ENCODE measurements around the gene DDX56. TPM values are rescaled to one million over a fixed set of nuclear protein-coding genes. Genes with fewer than 3 reads are reported as not detected.
"Not testable (repeated sequence)": the region's sequence is repeated elsewhere in the genome, so short reads cannot be mapped to it uniquely, and the experiment has no call there.

The DDX56 gene
- total RNA-seq, 4 donors from 2014 or later, result 43.0 to 104 (median 50.3) TPM

DNA sequence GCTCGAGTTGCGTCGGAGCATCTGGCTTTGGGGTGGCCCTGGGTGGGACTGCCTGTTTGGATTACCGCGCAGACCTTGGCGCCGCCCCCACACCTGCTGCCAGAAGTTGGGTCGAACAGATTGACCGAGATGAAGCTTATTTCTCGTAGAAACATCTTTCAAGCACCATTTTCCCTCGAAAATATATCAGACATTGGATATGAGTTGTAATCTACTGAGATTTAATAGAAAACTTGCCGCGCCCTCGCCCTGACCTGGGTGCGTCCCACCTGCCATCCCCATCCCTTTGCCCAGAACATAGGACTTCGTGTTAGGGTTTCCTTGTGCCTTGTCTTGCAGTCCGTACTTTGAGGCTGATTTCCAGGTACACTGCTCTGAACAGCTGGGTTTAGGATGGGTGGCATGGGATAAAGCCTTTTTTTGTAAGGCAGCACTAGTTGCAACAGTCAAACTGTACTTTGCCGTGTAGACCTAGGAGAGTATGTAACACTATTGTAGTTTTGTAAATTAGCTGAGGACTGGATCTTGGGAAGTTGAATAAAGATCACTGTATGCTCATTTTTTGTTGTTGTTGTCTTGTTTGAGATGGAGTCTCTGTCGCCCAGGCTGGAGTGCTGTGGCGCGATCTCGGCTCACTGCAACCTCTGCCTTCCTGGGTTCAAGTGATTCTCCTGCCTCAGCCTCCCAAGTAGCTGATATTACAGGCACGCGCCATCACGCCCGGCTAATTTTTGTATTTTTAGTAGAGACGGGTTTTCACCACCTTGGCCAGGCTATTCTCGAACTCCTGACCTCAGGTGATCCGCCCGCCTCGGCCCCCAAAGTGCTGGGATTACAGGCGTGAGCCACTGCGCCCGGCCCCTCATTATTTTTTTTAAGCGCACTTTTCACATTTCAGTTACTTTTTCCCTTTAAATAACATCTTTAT is 33.7 kb upstream of the DDX56 start:
- ATAC-seq (ENCODE audit: low FRiP score) (no peak), DNase-seq (ENCODE audit: low spot score) (no peak)
- TF ChIP-seq, protein P1, sequence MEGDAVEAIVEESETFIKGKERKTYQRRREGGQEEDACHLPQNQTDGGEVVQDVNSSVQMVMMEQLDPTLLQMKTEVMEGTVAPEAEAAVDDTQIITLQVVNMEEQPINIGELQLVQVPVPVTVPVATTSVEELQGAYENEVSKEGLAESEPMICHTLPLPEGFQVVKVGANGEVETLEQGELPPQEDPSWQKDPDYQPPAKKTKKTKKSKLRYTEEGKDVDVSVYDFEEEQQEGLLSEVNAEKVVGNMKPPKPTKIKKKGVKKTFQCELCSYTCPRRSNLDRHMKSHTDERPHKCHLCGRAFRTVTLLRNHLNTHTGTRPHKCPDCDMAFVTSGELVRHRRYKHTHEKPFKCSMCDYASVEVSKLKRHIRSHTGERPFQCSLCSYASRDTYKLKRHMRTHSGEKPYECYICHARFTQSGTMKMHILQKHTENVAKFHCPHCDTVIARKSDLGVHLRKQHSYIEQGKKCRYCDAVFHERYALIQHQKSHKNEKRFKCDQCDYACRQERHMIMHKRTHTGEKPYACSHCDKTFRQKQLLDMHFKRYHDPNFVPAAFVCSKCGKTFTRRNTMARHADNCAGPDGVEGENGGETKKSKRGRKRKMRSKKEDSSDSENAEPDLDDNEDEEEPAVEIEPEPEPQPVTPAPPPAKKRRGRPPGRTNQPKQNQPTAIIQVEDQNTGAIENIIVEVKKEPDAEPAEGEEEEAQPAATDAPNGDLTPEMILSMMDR (IDR thresholded peaks at IDR 0.05), result no peak

DNA sequence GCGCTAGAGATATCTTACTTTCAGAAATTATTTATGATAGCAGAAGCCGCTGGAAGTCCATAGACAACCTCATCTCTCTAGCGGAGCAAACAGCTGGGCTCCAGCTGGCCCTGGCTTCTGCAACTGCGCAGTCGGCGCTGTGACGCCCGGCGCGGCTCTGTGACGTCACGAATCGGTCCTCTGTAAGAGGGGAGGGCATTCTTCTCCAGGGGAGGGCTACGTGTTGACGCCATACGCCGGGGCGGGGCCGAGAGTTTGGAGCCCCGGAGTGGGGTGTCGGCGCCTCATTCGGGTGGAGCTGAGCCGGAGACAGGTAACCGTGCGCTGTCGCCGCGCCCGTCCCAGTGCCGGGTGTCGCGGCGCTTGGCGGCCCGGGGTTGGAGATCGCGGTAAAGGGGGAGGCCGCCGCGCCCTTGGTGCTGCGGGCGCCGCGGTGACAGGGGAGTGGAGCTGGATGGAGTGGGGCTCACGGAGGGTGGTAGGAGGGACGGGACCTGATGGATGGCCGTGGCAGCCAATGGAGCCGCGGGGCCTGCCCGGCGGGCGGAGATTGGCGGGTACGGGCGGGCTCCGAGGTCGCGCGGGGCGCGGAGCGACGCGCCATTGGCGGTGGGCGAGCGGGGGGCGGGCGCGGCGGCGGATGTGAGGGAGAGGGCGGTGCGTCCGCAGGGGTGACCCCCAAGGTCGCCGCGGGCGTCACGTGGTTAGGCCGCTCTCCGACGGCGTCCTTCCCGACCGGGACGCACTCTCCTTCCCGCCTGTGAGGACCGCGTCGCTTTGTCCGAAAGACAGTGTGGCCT is 32.8 kb upstream of the DDX56 start, which contains the start of gene OGDH:
Gene OGDH (plus strand): TSS at position 287 of the 800 bp plus-strand sequence. CDS start 17,717 bp downstream, outside the sequence.
- TF ChIP-seq, protein P1 (IDR thresholded peaks at IDR 0.05), result no peak
- peak; percentile 100 for ATAC-seq (ENCODE audit: low FRiP score)
- peak; percentile 97 for DNase-seq (ENCODE audit: low spot score)

DNA sequence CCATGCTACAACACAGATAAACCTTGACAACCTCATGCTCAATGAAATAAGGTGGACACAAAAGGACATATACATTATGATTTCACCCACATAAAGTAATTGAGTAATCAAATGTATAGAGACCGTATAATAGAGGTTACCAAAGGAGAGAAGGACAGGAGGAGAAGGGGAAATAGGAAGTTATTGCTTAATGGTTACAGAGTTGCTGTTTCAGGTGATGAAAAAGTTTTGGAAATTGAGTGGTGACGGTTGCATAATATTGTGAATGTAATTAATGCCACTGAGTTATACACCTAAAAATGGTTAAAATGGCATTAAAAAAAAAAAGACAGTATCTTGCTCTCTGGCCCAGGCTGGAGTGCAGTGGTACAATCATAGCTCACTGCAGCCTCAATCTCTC is 31.2 kb upstream of the DDX56 start:
- ATAC-seq (ENCODE audit: low FRiP score), result no peak
- TF ChIP-seq, protein P1 (IDR thresholded peaks at IDR 0.05), result no peak
- DNase-seq (ENCODE audit: low spot score), result no peak

DNA sequence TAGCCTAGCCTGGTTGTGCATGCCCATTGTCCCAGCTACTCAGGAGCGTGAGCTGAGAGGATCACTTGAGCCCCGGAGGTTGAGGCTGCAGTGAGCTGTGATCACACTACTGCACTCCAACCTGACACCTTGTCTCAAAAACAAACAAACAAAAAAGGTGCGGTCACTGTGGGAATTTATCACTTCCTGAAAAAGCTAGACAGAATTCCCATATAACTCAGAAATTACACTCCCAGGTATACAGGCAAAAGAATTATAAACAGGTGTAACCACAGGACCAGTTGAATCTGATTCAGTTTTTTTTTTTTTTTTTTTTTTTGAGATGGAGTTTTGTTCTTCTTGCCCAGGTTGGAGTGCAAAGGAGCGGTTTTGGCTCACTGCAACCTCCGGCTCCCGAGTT is 29.5 kb upstream of the DDX56 start:
- no peak for DNase-seq (ENCODE audit: low spot score)
- ATAC-seq (ENCODE audit: low FRiP score), result no peak
- TF ChIP-seq, protein P1 (IDR thresholded peaks at IDR 0.05), result no peak

DNA sequence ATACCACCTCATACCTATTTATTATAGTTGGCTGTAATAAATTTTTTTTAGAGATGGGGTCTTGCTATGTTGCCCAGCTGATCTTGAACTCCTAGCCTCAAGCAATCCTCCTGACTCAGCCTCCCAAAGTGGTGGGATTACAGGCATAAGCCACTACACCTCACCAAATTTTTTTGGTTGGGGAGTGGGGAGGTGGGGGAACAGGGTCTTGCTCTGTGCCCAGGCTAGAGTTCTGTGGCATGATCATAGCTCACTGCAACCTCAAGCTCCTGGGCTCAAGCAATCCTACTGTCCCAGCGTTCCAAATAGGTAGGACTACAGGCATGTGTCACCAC is 28.8 kb upstream of the DDX56 start:
- ATAC-seq (ENCODE audit: low FRiP score), result no peak
- DNase-seq (ENCODE audit: low spot score), result no peak
- TF ChIP-seq, protein P1 (IDR thresholded peaks at IDR 0.05), result no peak

DNA sequence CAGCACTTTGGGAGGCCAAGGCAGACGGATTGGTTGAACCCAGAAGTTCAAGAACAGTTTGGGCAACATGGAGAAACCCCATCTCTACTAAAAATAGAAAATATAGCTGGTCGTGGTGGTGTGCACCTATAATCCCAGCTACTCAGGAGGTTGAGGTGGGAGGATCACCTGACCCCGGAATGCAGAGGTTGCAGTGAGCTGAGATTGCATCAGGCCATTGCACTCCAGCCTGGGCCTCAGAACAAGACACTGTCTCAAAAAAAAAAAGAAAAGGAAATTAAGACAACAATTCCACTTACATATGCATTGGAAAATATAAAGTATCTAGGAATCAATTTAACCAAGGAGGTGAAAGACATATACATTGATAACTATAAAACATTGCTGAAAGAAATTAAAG is 25.5 kb upstream of the DDX56 start:
- ATAC-seq (ENCODE audit: low FRiP score), result no peak
- TF ChIP-seq, protein P1 (IDR thresholded peaks at IDR 0.05), result no peak
- DNase-seq (ENCODE audit: low spot score), result no peak

DNA sequence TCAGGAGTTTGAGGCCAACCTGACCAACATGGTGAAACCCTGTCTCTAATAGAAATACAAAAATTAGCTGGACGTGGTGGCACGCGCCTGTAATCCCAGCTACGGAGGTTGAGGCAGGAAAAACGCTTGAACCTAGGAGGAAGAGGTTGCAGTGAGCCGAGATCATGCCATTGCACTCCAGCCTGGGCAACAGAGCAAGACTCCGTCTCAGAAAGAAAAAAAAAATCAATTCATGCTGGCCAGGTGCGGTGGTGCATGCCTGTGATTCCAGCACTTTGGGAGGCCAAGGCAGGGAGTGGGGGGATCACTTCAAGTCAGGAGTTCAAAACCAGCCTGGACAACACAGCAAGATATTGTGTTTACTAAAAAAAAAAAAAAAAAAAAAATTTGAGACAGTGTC is 23.5 kb upstream of the DDX56 start:
- ATAC-seq (ENCODE audit: low FRiP score), result not testable (repeated sequence)

More for the DNA sequence above, 23.5 kb upstream of the DDX56 start:
- DNase-seq (ENCODE audit: low spot score), result not testable (repeated sequence)

Data from omental fat pad (tissue), 4 donors.